ENCODE data around the gene NINJ2. TPM values are rescaled to one million over a fixed set of nuclear protein-coding genes. Genes with fewer than 3 reads are reported as not detected.

NINJ2 gene
- total RNA-seq, 1 donor from 2014 or later: 0.69 TPM

DNA sequence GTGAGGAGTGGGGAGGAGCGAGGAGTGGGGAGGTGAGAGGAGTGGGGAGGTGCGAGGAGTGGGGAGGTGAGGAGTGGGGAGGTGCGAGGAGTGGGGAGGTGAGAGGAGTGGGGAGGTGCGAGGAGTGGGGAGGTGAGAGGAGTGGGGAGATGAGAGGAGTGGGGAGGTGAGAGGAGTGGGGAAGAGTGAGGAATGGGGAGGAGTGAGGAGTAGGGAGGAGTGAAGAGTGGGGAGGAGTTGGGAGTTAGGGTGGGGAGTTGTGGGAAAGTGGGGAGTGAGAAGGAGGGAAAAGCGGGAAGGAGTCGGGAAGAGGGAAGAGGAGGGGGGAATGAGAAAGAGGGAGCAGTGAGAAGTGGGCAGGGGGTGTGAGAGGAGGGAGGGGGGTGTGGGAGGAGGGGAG, 117.4 kb downstream of the NINJ2 start:
- no peak for DNase-seq (ENCODE audit: low spot score in 2 of 2, unreplicated experiment in 2 of 2)
- peaks cover 30% of the 10 kb centered on the region for H3K27me3 Mint-ChIP-seq (ENCODE audit: low read depth)
- no peaks in the 10 kb centered on the region for H3K9me3 Mint-ChIP-seq
- H3K4me3 Mint-ChIP-seq: no peak overlapping the region
- H3K36me3 Mint-ChIP-seq: no peaks in the 10 kb centered on the region
- H3K27ac Mint-ChIP-seq: no peak overlapping the region
- TF ChIP-seq, protein P1, sequence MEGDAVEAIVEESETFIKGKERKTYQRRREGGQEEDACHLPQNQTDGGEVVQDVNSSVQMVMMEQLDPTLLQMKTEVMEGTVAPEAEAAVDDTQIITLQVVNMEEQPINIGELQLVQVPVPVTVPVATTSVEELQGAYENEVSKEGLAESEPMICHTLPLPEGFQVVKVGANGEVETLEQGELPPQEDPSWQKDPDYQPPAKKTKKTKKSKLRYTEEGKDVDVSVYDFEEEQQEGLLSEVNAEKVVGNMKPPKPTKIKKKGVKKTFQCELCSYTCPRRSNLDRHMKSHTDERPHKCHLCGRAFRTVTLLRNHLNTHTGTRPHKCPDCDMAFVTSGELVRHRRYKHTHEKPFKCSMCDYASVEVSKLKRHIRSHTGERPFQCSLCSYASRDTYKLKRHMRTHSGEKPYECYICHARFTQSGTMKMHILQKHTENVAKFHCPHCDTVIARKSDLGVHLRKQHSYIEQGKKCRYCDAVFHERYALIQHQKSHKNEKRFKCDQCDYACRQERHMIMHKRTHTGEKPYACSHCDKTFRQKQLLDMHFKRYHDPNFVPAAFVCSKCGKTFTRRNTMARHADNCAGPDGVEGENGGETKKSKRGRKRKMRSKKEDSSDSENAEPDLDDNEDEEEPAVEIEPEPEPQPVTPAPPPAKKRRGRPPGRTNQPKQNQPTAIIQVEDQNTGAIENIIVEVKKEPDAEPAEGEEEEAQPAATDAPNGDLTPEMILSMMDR (IDR thresholded peaks at IDR 0.05; ENCODE audit: unreplicated experiment): no peak
- peaks cover 11% of the 10 kb centered on the region for H3K4me1 Mint-ChIP-seq

GRCh38 chr12:544941-545635, 118.2 kb downstream of the NINJ2 start:
- DNase-seq (ENCODE audit: low spot score in 2 of 2, unreplicated experiment in 2 of 2): no peak
- Mint-ChIP-seq H3K27ac (no peak overlapping the region), H3K27me3 (ENCODE audit: low read depth) (peaks cover 34% of the 10 kb centered on the region), H3K4me3 (no peak overlapping the region), H3K36me3 (no peaks in the 10 kb centered on the region), H3K9me3 (no peaks in the 10 kb centered on the region), H3K4me1 (peaks cover 14% of the 10 kb centered on the region)
- TF ChIP-seq, protein P1 (IDR thresholded peaks at IDR 0.05; ENCODE audit: unreplicated experiment): no peak

GRCh38 chr12:544142-544541, 119.1 kb downstream of the NINJ2 start:
- TF ChIP-seq, protein P1 (IDR thresholded peaks at IDR 0.05; ENCODE audit: unreplicated experiment): no peak
- Mint-ChIP-seq H3K27ac (no peak overlapping the region), H3K27me3 (ENCODE audit: low read depth) (peaks cover 34% of the 10 kb centered on the region), H3K9me3 (no peaks in the 10 kb centered on the region), H3K36me3 (no peaks in the 10 kb centered on the region), H3K4me1 (peaks cover 16% of the 10 kb centered on the region), H3K4me3 (no peak overlapping the region)
- DNase-seq (ENCODE audit: low spot score in 2 of 2, unreplicated experiment in 2 of 2): no peak

DNA sequence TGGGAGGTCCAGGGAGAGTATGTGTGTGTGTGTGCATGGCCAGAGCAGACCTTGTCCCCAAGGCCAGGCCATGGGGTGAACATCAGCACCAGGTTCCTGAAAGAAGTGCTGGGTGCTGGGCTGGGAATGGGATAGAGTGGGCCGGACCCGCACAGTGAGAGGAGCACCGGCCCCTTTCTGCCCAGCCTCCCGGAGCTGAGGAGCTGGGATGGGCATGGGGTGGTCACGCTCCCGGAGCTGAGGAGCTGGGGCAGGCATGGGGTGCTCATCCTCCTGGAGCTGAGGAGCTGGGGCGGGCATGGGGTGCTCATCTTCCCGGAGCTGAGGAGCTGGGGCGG, 120.2 kb downstream of the NINJ2 start:
- Mint-ChIP-seq H3K36me3 (no peaks in the 10 kb centered on the region), H3K27ac (no peak overlapping the region), H3K4me1 (peaks cover 17% of the 10 kb centered on the region), H3K4me3 (no peak overlapping the region), H3K27me3 (ENCODE audit: low read depth) (peaks cover 34% of the 10 kb centered on the region), H3K9me3 (no peaks in the 10 kb centered on the region)
- DNase-seq (ENCODE audit: low spot score in 2 of 2, unreplicated experiment in 2 of 2): no peak
- TF ChIP-seq, protein P1 (IDR thresholded peaks at IDR 0.05; ENCODE audit: unreplicated experiment): no peak

DNA sequence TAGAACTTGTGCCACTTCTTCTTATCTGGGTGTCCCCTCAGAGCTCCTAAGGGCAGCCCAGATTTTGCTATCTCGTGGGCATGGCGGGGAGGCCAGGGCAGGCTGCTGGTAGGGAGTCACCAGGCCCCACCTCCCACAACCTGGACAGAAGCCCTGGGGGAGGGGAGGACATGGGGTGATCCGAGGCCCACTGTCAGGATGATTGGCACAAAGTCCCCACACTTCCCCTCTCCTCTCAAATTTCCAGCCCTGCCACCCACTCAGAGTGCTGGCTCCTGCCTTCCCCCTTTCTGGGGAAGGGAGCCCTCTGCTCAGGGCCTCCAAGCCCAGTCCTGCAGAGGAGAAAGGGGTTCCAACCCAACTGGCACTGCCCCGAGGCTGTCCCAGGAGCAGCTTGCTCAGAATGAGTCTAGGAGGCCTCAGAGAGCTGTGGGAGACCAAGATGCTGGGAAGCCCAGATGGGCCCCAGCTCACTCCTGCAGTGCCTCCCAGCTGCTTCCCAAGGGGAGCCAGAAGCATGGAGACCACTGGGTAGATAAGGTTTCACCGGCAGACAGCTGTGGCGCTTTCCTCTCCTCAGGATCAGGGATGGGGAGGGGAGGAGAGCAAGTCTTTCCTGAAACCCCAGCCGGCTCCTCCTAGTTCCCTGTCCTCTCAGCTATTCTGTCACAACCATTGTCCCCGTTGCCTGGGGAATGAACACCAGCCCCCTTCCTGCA, 120.7 kb downstream of the NINJ2 start:
- DNase-seq (ENCODE audit: low spot score in 2 of 2, unreplicated experiment in 2 of 2): no peak
- TF ChIP-seq, protein P1 (IDR thresholded peaks at IDR 0.05; ENCODE audit: unreplicated experiment): no peak
- Mint-ChIP-seq H3K9me3 (no peaks in the 10 kb centered on the region), H3K27ac (no peak overlapping the region), H3K4me1 (peaks cover 17% of the 10 kb centered on the region), H3K36me3 (no peaks in the 10 kb centered on the region), H3K27me3 (ENCODE audit: low read depth) (peaks cover 32% of the 10 kb centered on the region), H3K4me3 (no peak overlapping the region)

Data from mesothelial cell of epicardium (in vitro differentiated cells).